Stimulated activated CD8-positive, alpha-beta memory T cell treated with anti-CD3 and anti-CD28 coated beads, Interleukin-12 subunit alpha, Interleukin-12 subunit beta, amount 100 ng/mL, for 1 hour (primary cell): ENCODE measurements around the gene LYST.
"Not testable (repeated sequence)": the region's sequence is repeated elsewhere in the genome, so short reads cannot be mapped to it uniquely, and the experiment has no call there.

Experiments
- DNase-seq: peaks from one replicate; pipeline ENCODE4 v3.0.0-alpha.2; 2020; ENCODE audit warnings: low read depth

LYST gene

DNA sequence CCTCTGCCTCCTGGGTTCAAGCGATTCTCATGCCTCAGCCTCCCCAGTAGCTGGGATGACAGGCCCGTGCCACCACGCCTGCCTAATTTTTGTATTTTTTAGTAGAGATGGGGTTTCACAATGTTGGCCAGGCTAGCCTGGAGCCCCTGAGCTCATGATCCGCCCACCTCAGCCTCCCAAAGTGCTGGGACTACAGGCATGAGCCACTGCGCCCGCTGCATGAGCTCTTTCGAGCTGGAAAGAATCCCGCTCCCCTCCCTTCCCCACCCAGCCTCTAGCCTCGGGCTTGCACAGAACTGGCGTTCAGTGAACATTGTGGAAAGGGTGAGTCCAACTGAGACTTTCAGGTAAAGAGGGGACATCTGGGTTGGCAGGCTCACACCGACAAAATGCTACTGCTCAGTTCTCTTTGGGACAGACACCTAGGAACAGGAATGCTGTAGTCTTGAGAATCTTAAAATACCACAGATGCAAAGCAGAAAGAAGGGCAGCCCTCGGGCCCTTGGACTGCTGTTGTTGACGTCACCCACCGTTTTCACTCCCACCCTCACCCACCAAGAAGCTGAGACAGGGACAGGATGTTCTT, 207.4 kb downstream of the LYST start:
- no peak for DNase-seq

- no peak for DNase-seq
Observed at GRCh38 chr1:235657747-235658526, 208.8 kb downstream of the LYST start.

GRCh38 chr1:235657269-235657668, 209.4 kb downstream of the LYST start:
- DNase-seq, result no peak

GRCh38 chr1:235652364-235652763, 214.3 kb downstream of the LYST start:
- no peak for DNase-seq

DNA sequence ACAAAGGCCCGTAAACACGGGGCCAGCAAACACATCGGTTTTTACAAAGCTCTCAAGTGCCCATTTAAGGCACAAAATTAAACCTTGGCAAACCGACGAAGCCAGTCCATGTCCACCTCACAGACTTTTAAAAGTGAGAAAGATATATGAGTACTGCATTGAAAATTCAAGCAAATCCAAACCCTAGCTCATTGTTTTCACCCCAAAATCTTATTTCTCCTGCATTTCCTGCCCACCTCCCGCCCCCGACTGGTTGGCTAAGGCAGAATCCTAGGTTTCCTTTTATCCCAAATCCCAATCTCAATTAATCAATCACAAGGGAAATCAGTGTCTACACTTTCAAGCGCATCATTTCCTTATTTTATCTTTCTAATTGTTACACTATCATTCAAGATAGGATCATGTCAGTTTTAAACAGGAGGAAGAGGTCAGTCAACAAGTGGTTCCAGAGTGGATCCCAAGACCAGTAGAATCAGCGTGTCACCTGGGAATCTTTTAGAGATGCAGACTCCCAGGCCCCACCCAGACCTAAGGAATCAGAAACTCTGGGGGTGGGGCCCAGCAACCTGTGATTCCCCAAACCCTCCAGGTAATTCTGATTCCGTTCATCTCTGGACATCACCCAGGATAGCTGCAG, 215.4 kb downstream of the LYST start:
- no peak for DNase-seq

GRCh38 chr1:235650341-235651169, 216.2 kb downstream of the LYST start:
- no peak for DNase-seq

DNA sequence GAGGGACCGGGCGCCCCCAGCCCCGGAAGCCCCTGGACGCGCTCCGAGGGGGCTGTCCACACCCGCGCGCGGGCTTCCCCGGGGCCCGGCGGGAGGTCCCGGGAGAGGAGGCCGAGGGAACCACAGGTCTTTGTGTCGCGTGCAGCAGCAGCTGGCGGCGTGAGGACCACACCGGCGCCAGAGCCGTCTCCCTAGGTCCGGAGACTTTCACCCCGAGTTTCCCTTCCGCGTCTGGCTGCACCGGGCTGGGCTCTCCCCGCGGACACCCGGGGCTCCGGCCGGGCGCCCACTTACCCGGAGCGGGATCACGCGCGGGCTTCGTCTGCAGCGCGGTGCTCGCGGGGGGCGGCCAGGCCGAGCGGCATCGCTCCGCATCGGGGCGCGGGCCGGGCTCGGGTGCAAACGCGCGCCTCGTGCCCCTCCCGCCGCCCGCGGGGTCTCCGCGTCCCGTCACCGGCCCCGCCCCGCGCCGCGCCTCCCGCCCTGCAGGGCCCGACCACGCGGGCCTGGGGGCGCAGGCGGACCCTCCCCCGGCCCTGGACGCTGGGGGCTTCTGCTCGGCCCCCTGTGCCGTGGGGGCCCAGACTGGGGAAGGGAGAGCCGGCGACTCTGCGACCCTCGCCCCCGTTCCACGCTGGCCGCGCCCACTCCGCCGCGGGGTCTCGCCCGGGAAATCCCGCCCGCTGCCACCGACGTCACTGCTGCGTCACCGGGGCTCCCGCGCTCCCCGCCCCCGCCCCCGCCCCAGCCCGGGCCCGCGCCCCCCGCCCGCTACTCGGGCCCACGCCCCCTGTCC, 217.1 kb downstream of the LYST start, which contains the start of gene GNG4:
Gene GNG4, minus strand, starts transcription at position 417 of the 796 bp plus-strand sequence. CDS start 65,946 bp downstream, outside the sequence.
- no peak for DNase-seq

- DNase-seq, result peak; percentile 22
Observed at GRCh38 chr1:235648954-235649367, 217.7 kb downstream of the LYST start.

DNA sequence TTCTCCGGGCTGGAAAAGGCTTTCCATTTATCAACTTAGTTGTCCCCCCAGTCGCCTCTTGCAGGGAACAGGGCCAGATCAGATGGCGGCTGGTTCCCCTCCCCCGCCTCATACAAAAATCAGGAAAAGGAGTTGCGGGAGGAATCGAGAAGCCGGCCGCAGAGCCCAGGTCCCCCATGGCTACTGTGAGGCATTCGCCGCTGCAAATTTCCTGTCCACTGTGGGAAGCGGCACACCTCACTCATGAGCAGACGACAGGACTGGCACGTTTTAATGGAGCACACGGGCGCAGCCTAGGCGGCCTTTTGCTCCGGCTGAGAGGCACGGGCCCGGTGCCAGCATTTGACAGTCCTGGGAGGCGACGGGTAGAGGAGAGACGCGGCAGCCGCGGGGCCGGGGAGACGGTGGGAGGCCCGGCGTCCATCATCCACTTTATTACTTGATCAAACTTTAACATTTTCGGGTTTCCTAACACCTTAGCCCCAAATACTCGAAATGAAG, 218.2 kb downstream of the LYST start:
- no peak for DNase-seq

GRCh38 chr1:235647537-235647936, 219.2 kb downstream of the LYST start:
- DNase-seq, result not testable (repeated sequence)

GRCh38 chr1:235646463-235646862, 220.2 kb downstream of the LYST start:
- no peak for DNase-seq

DNA sequence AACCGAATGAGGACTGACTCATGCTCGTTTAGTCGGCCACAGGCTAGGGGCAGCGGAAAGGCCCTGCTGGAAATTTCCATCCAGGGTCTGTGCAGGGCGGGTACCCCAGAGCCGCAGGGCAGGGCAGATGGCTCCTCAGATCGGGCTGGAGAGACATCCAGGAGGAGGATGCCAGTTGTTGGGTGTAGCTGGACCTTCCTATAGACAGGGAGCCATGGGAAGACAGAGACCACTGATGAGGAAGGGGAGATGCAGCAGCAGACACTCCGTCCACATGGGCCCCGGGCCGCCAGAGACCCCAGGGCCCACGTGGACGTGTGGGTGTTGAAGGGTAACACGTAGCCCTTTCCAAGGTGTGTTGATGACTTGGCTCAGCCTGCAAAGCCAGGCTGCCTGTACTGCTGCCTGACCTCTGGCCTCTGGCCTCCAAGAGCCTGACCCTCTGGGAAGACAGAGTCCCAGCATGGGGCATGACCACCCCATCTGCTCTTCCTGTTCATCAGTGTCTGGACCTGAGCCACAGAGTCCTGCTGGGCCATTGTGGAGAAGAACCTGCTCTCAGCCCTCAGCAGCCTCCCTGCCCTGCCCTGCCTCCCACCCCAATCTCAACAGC, 221.9 kb downstream of the LYST start:
- no peak for DNase-seq

- no peak for DNase-seq
Observed at GRCh38 chr1:235643837-235644692, 222.6 kb downstream of the LYST start.

GRCh38 chr1:235642943-235643371, 223.7 kb downstream of the LYST start:
- DNase-seq, result no peak

DNA sequence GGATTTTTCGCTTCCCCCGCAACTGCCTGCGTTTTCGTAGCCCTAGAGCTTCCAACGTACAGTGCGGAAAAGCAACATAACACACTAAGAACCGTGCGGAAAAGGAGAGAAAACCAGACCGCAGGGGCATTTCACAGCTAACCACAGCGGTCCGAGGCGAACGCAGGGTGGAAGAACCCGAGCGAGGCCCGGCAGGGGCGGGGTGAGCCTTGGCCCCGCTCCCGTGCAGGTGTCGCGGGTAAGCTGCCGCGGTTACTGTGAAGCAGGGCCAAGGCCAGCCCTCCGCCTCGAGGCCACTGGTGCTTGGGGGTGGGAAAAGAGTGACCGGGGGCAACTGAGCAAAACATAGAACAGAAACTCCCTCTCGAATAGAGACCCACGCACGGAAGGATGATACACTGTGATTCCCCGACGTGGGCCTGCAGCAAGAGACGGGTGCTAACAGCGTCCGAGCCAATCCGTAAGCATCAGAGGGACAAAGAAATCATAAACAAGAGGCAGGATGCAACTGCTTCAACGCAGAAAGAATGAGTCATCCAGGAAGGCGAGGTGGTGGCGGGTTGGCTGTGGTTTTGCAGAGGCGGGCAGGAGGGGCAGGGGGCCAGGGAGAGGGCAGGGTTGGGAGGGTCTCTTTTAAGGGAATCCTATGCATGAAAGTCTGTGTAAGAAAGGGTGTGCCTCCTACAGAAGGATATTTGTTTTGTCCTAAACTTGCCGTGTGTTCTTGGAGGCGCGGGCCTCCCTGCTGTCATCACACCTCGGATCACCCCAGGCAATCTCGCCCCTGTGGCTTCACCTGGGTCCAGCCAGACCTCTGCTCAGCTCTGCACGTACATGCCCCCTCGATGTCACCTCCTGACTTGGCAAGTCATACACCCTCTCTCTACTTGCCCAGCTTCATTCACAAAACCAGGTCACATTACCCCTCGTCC, 224.4 kb downstream of the LYST start:
- DNase-seq, result peak; percentile 54

DNA sequence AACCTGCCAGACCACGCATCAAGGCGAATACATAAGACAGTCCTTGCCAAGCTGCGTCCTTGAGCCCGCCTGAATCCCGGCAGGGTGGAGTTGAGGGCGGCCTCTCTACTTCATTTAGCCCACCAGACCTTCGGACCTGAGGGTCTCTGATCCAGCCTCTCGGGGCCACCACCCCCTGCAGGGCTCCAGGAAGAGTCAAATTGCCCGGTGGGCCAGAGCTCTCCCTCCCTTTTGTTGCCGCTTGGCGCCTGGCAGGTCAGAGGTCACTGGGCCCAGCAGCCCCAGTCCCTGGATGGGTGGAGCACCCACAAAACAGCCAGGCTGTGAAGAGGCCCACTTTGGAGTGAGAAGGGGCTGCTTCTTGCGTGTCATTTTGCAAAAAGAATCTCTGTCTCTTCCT, 226.1 kb downstream of the LYST start:
- DNase-seq, result no peak

DNA sequence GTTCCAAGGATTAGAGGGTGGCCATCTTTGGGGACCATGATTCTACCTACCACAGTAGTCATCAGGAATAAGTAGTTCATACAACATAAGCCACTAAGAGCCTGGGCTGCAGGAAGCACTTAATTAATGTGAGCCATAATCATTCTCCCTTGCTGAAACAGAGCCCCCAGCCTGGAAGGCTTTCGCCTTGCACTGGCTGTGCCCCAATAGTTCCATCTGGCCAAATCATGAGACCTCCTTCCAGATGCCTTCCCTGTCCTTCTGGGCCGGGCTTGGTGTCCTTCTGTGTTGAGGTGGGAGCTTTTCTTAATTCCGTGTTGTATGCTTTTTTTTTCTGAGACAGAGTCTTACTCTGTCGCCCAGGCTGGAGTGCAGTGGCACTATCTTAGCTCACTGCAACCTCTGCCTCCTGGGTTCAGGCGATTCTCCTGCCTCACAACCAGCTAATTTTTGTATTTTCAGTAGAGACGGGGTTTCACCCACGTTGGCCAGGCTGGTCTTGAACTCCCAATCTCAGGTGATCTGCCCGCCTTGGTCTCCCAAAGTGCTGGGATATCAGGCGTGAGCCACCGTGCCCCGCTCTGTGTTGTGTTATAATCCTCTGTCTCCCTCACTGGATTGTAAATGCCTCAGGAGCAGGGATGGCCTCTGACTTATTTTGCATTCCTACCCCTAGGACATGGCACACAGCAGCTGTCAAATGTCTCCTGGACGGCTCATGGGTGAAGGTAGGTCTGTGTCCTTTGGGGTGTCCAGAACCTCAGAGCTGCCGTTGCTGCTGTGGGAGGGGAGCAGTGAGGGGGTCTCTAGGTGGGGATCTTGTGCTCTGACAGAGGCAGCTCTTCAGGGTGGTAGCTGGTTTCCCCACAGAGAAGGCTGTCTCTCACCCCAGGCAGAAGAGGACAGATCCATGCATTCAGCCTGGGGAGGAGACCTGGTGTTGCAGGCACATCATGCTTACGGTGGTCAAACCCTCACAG, 227.2 kb downstream of the LYST start:
- no peak for DNase-seq
